ENCODE data around the gene ITPA. TPM values are rescaled to one million over a fixed set of nuclear protein-coding genes. Genes with fewer than 3 reads are reported as not detected.
"Not testable (repeated sequence)": the region's sequence is repeated elsewhere in the genome, so short reads cannot be mapped to it uniquely, and the experiment has no call there.

The ITPA gene
- total RNA-seq, 4 donors from 2014 or later, result 35.7 to 76.7 (median 51.8) TPM

GRCh38 chr20:3209946-3210317 lies 634 bp downstream of the ITPA start:
- no peak for DNase-seq
- Histone ChIP-seq H3K36me3 (peaks cover 0 to 16% (median 0%) of the 10 kb centered on the region in 3 donors), H3K27me3 (no peaks in the 10 kb centered on the region), H3K4me3 (peak overlapping the region; percentile 78 to 98 (median 86)), H3K27ac (peak overlapping the region; percentile 85 to 87 (median 86)), H3K9me3 (no peaks in the 10 kb centered on the region), H3K4me1 (peaks cover 0 to 7% (median 4%) of the 10 kb centered on the region in 4 donors)
- no peak for TF ChIP-seq CTCF (IDR thresholded peaks at IDR 0.05)
- no peak for TF ChIP-seq POLR2A (IDR thresholded peaks at IDR 0.05)

- Histone ChIP-seq H3K27me3 (no peaks in the 10 kb centered on the region), H3K36me3 (peaks cover 0 to 21% (median 0%) of the 10 kb centered on the region in 3 donors), H3K4me3 (peak overlapping the region; percentile 78 to 98 (median 86)), H3K27ac (no peak overlapping the region), H3K9me3 (no peaks in the 10 kb centered on the region), H3K4me1 (peaks cover 0 to 7% (median 4%) of the 10 kb centered on the region in 4 donors)
- TF ChIP-seq POLR2A (IDR thresholded peaks at IDR 0.05) (no peak), CTCF (IDR thresholded peaks at IDR 0.05) (no peak)
- no peak for DNase-seq
These were observed 1.0 kb downstream of the ITPA start for GRCh38 chr20:3210346-3210745.

- H3K27ac ChIP-seq, result no peak overlapping the region
- H3K4me1 ChIP-seq, result peaks cover 0 to 7% (median 4%) of the 10 kb centered on the region in 4 donors
- no peaks in the 10 kb centered on the region for H3K9me3 ChIP-seq
- H3K36me3 ChIP-seq, result peaks cover 0 to 33% (median 0%) of the 10 kb centered on the region in 3 donors
- H3K4me3 ChIP-seq, result no peak overlapping the region
- H3K27me3 ChIP-seq, result no peaks in the 10 kb centered on the region
- TF ChIP-seq CTCF (IDR thresholded peaks at IDR 0.05) (no peak), POLR2A (IDR thresholded peaks at IDR 0.05) (no peak)
- no peak for DNase-seq
These were observed 3.9 kb downstream of the ITPA start for GRCh38 chr20:3213226-3213625.

- H3K27me3 ChIP-seq, H3K27ac ChIP-seq, H3K4me3 ChIP-seq, H3K4me1 ChIP-seq, H3K9me3 ChIP-seq, DNase-seq: not testable (repeated sequence)
- H3K36me3 ChIP-seq, result peaks cover 0 to 33% (median 0%) of the 10 kb centered on the region in 3 donors
These were observed 6.1 kb downstream of the ITPA start for GRCh38 chr20:3215359-3215917.

- peaks cover 0 to 6% (median 0%) of the 10 kb centered on the region in 4 donors for H3K4me1 ChIP-seq
- no peaks in the 10 kb centered on the region for H3K9me3 ChIP-seq
- no peaks in the 10 kb centered on the region for H3K27me3 ChIP-seq
- TF ChIP-seq CTCF (IDR thresholded peaks at IDR 0.05), result peak; percentile 50 to 91 (median 85)
- TF ChIP-seq POLR2A (IDR thresholded peaks at IDR 0.05), result no peak
- DNase-seq, result peak; percentile 40 to 79 (median 77)
- H3K27ac ChIP-seq, result no peak overlapping the region
- peaks cover 0 to 49% (median 0%) of the 10 kb centered on the region in 3 donors for H3K36me3 ChIP-seq
- no peak overlapping the region for H3K4me3 ChIP-seq
These were observed 9.2 kb downstream of the ITPA start for GRCh38 chr20:3218307-3218988.
